Ramos (cell line): Measurements from ENCODE around the gene F8.

Source experiments
- in situ Hi-C: fragments of 300-500 bp; cut with MboI; formaldehyde crosslinking; loops from one replicate; pipeline ENCODE4 v1.14.3; 2022; ENCODE audit warnings: low sequenced_read_pairs; ENCODE audit not compliant: unreplicated experiment

Gene F8

GRCh38 chrX:154800478-154801210, 221.9 kb downstream of the F8 start:
- in situ Hi-C loops = no loop called here

- in situ Hi-C loops = no loop called here
Observed at GRCh38 chrX:154799556-154800348, 222.8 kb downstream of the F8 start.

- in situ Hi-C loops = no loop called here
Observed at GRCh38 chrX:154797006-154797405, 225.5 kb downstream of the F8 start.

GRCh38 chrX:154795016-154795415, 227.5 kb downstream of the F8 start:
- in situ Hi-C loops = no loop called here

GRCh38 chrX:154793084-154793795, 229.3 kb downstream of the F8 start:
- in situ Hi-C loops = no loop called here

- in situ Hi-C loops = no loop called here
Observed at GRCh38 chrX:154791939-154792338, 230.6 kb downstream of the F8 start.

- in situ Hi-C loops = no loop called here
Observed at GRCh38 chrX:154791467-154791866, 231.1 kb downstream of the F8 start.
